ENCODE data around the gene PGM5.

Gene PGM5

DNA sequence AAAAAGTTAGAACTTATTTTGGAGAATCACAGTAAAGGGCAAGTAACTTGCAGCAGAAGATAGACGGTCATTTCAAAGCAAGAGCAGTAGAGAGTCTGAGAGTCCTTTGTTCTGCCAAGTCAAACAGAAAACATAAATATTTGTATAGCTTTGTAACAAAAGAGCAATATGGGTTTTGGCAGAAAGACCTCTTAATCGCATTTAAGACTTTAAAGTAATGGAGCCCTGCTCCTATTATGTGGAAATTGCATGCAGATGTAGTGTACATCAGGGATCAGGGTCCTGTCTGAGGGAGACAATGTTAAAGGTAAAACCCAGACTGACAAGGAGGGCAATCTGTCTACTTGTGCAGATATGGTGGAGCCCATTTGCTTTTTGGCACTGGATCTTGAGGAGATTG, 87.2 kb downstream of the PGM5 start:
- Histone ChIP-seq H3K27ac (ENCODE audit: low read depth, low read length) (no peak overlapping the region), H3K36me3 (ENCODE audit: insufficient read depth, low read length) (no peaks in the 10 kb centered on the region), H3K79me2 (ENCODE audit: control insufficient read depth, insufficient read depth, low read length, unreplicated experiment) (no peaks in the 10 kb centered on the region), H3K4me1 (ENCODE audit: control insufficient read depth, insufficient read depth, low read length, unreplicated experiment) (no peaks in the 10 kb centered on the region), H3K27me3 (ENCODE audit: insufficient read depth, low read length) (no peaks in the 10 kb centered on the region), H2AFZ (ENCODE audit: low read length, unreplicated experiment) (no peak overlapping the region), H3K4me3 (ENCODE audit: low read depth, low read length) (no peak overlapping the region)

DNA sequence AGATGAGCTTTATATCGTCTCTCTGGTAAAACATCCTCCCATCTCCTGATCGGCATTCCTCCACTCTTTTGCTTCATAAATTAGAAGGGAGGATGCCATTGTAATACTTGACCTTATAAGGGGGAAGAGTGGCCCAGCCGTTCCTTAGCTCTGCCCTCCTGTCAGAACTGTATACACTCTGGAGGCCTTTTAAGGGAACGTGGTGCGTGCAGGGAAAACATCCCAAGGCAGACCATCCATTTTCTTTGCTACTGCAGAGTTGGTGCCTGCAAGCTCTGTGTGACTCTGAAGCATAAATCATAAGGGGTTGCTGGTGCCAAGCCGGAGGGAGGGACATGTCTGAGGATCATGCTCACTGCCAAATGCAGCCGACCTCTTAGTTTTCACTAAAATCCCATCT, 90.4 kb downstream of the PGM5 start:
- Histone ChIP-seq H3K27ac (ENCODE audit: low read depth, low read length) (no peak overlapping the region), H2AFZ (ENCODE audit: low read length, unreplicated experiment) (no peak overlapping the region), H3K79me2 (ENCODE audit: control insufficient read depth, insufficient read depth, low read length, unreplicated experiment) (no peaks in the 10 kb centered on the region), H3K27me3 (ENCODE audit: insufficient read depth, low read length) (no peaks in the 10 kb centered on the region; the same call in 1 of the 2 replicates), H3K36me3 (ENCODE audit: insufficient read depth, low read length) (no peaks in the 10 kb centered on the region), H3K4me1 (ENCODE audit: control insufficient read depth, insufficient read depth, low read length, unreplicated experiment) (no peaks in the 10 kb centered on the region), H3K4me3 (ENCODE audit: low read depth, low read length) (no peak overlapping the region)

DNA sequence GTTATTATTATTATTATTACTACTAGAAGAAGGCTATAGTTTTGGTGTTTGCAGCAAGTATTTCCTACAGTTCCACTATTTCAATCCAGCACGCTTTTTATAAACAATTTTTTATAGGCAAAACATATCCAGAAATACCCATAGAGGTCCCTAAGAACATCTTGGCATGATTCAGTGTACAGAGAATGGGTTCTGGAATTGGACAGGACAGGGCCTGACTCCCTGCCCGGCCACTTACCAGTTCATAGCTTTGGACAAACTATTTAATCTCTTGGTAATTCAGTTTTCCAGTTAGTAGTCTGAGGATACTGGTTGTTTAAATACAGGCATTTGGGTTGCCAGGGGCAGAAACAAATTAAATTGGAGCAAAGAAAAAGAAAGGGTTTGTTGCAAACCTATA, 91.2 kb downstream of the PGM5 start:
- Histone ChIP-seq H3K4me1 (ENCODE audit: control insufficient read depth, insufficient read depth, low read length, unreplicated experiment) (no peaks in the 10 kb centered on the region), H2AFZ (ENCODE audit: low read length, unreplicated experiment) (no peak overlapping the region), H3K79me2 (ENCODE audit: control insufficient read depth, insufficient read depth, low read length, unreplicated experiment) (no peaks in the 10 kb centered on the region), H3K36me3 (ENCODE audit: insufficient read depth, low read length) (no peaks in the 10 kb centered on the region), H3K4me3 (ENCODE audit: low read depth, low read length) (no peak overlapping the region), H3K27ac (ENCODE audit: low read depth, low read length) (no peak overlapping the region), H3K27me3 (ENCODE audit: insufficient read depth, low read length) (no peaks in the 10 kb centered on the region; the same call in 1 of the 2 replicates)

DNA sequence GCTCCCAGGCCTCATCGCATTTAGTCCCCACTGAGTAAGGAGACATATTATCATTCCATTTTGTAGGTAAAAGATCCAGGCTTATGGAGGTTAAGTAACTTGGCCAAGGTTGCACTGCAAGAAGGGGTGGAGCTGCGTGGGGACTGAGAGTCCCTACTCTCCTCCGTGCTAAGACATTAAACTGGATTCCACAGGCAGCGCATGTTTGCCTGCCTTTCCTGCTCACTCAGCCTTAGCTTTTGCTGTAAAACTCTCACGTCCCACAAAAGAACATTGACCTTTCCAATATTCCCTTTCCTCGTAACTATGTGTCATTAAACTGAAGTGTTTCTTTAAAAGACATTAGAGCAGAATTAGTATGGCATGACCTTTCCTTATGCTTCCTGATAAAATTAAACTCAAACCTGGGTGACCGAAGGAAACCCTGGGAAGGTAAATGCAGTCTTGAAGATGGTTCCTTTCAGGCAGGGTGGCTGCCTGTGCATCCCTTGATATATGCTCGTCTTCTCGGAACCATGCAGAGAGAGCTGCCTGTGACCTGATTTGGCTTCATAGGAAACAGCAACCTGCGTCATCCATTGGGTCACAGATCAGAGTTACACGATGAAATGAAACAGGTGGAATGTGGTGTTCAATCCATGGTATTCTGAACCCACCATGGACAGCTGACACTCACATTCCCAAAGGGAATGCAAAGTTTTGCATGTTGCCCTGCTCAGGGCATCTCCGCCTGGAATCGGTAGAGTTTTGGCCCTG, 98.3 kb downstream of the PGM5 start:
- no peaks in the 10 kb centered on the region for H3K79me2 ChIP-seq (ENCODE audit: control insufficient read depth, insufficient read depth, low read length, unreplicated experiment)
- H2AFZ ChIP-seq (ENCODE audit: low read length, unreplicated experiment), result no peak overlapping the region
- no peaks in the 10 kb centered on the region for H3K4me1 ChIP-seq (ENCODE audit: control insufficient read depth, insufficient read depth, low read length, unreplicated experiment)
- H3K36me3 ChIP-seq (ENCODE audit: insufficient read depth, low read length), result no peaks in the 10 kb centered on the region
- H3K4me3 ChIP-seq (ENCODE audit: low read depth, low read length), result no peak overlapping the region
- H3K27ac ChIP-seq (ENCODE audit: low read depth, low read length), result no peak overlapping the region
- no peaks in the 10 kb centered on the region for H3K27me3 ChIP-seq (ENCODE audit: insufficient read depth, low read length)

DNA sequence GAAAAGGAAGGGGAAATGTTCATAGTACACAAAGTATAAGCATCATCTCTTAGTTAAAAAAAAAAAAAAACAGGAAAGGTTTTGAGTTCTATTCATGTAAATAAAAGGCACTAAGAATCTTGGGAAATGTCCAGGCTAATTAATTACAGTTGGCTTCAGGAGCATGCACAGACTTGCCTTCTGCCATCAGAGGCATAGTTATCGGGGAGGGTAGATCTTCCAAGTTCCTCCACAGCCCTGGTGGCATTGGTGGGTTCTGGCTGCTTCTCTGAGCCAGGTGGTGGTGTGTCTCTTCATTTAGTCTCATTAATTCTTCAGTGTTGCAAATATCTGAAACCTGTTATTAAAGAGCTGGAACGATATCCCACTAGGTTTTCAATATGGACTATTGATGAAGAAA, 99.0 kb downstream of the PGM5 start:
- H3K27me3 ChIP-seq (ENCODE audit: insufficient read depth, low read length), result no peaks in the 10 kb centered on the region
- H3K79me2 ChIP-seq (ENCODE audit: control insufficient read depth, insufficient read depth, low read length, unreplicated experiment), result no peaks in the 10 kb centered on the region
- no peak overlapping the region for H2AFZ ChIP-seq (ENCODE audit: low read length, unreplicated experiment)
- no peaks in the 10 kb centered on the region for H3K4me1 ChIP-seq (ENCODE audit: control insufficient read depth, insufficient read depth, low read length, unreplicated experiment)
- H3K4me3 ChIP-seq (ENCODE audit: low read depth, low read length), result no peak overlapping the region
- H3K27ac ChIP-seq (ENCODE audit: low read depth, low read length), result no peak overlapping the region
- no peaks in the 10 kb centered on the region for H3K36me3 ChIP-seq (ENCODE audit: insufficient read depth, low read length)

DNA sequence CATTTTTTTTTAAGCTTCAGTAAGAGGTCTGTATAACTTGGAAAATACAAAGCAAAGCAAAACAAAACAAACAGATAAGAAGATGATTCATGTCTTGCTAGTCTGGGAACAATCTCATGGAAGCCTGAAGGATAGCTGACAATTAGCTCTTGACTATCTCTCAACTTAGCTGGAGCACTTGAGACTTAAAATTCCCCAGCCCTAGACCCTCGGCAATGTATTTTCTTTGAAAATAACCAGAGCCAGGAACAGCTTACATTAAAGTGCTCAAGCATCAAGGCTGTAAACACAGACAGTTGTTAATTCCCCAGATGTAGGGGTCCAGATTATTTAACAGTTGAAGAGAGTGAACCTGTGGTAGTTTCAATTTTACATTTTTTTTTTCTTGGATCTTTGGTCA, 101.4 kb downstream of the PGM5 start:
- Histone ChIP-seq H3K4me3 (ENCODE audit: low read depth, low read length) (no peak overlapping the region), H3K27ac (ENCODE audit: low read depth, low read length) (no peak overlapping the region), H3K36me3 (ENCODE audit: insufficient read depth, low read length) (no peaks in the 10 kb centered on the region), H3K27me3 (ENCODE audit: insufficient read depth, low read length) (no peaks in the 10 kb centered on the region; the same call in 1 of the 2 replicates), H3K4me1 (ENCODE audit: control insufficient read depth, insufficient read depth, low read length, unreplicated experiment) (no peaks in the 10 kb centered on the region), H2AFZ (ENCODE audit: low read length, unreplicated experiment) (no peak overlapping the region), H3K79me2 (ENCODE audit: control insufficient read depth, insufficient read depth, low read length, unreplicated experiment) (no peaks in the 10 kb centered on the region)

DNA sequence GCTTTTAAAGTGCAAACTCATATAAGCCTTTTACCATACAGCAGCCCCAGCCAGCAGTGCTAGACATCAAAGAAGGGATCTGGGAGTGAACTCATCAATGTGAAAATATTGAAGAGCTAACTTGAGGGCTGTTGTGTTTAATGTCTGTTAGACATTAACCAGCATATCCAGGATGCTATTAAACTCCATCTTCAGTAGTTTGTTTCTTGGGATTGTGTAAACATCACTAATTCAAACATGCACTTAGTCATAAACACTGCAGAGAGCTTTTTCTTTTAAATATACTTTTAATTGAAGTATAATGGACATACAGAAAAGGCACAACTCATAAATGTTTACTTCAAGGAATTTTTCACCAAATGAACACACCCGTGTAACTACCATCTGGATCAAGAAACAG, 102.5 kb downstream of the PGM5 start:
- Histone ChIP-seq H3K36me3 (ENCODE audit: insufficient read depth, low read length) (no peaks in the 10 kb centered on the region), H3K4me3 (ENCODE audit: low read depth, low read length) (no peak overlapping the region), H3K27ac (ENCODE audit: low read depth, low read length) (no peak overlapping the region), H3K27me3 (ENCODE audit: insufficient read depth, low read length) (no peaks in the 10 kb centered on the region; the same call in 1 of the 2 replicates), H3K79me2 (ENCODE audit: control insufficient read depth, insufficient read depth, low read length, unreplicated experiment) (no peaks in the 10 kb centered on the region), H3K4me1 (ENCODE audit: control insufficient read depth, insufficient read depth, low read length, unreplicated experiment) (no peaks in the 10 kb centered on the region), H2AFZ (ENCODE audit: low read length, unreplicated experiment) (no peak overlapping the region)

DNA sequence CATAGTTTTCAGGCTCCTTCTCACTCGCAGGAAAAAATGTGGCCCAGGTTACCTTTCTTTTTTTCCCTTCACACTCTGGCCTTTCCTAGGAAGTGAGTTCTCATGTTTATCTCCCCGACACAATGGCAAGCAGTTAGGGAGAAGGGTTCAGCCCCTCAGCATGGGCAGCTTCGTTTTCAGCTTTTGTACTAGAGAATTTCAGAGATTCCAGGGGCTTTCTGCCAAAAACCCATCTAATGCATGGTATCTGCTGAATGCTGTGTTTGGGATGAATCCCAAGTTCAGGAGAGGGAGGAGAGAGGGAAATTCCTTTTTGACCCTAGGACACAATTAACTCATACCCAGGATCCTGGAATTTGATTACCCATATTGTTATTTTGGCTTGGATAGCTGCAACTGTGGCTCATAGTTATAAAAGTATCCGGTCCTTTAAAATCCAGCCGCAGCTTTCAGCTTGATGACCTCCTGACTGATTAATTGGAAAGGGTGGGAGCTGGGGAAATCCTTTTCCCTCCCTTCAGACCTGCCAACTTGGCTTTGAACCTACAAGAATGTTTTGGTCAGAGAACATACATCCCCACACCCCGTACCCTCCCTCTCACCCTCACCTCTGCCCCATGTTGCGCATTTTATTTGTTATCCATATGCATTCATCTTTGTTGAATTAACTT, 105.8 kb downstream of the PGM5 start:
- H2AFZ ChIP-seq (ENCODE audit: low read length, unreplicated experiment), result no peak overlapping the region
- H3K79me2 ChIP-seq (ENCODE audit: control insufficient read depth, insufficient read depth, low read length, unreplicated experiment), result no peaks in the 10 kb centered on the region
- no peaks in the 10 kb centered on the region for H3K36me3 ChIP-seq (ENCODE audit: insufficient read depth, low read length)
- H3K27me3 ChIP-seq (ENCODE audit: insufficient read depth, low read length), result no peaks in the 10 kb centered on the region; the same call in 1 of the 2 replicates
- no peak overlapping the region for H3K27ac ChIP-seq (ENCODE audit: low read depth, low read length)
- no peaks in the 10 kb centered on the region for H3K4me1 ChIP-seq (ENCODE audit: control insufficient read depth, insufficient read depth, low read length, unreplicated experiment)
- H3K4me3 ChIP-seq (ENCODE audit: low read depth, low read length), result no peak overlapping the region

DNA sequence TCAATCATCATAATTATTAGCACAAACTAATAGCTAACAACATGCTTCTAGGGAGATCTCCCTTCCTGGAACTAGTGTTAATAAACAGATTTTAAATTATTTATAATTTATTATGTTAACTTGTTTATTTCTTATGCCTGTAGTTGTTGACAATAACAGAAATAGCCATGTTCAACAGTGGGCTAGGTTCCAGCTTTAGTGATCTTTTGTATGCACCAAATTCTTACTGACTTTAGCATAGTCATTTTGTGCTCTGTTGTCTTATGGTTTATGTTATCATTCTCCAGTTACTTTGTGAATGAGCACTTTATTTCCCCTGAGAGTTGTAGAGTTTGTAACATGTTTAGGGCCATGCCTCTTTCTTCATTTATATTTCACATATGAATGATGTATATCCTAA, 113.7 kb downstream of the PGM5 start:
- H3K27ac ChIP-seq (ENCODE audit: low read depth, low read length), result no peak overlapping the region
- H2AFZ ChIP-seq (ENCODE audit: low read length, unreplicated experiment), result no peak overlapping the region
- no peaks in the 10 kb centered on the region for H3K36me3 ChIP-seq (ENCODE audit: insufficient read depth, low read length)
- H3K4me1 ChIP-seq (ENCODE audit: control insufficient read depth, insufficient read depth, low read length, unreplicated experiment), result no peaks in the 10 kb centered on the region
- H3K4me3 ChIP-seq (ENCODE audit: low read depth, low read length), result no peak overlapping the region
- no peaks in the 10 kb centered on the region for H3K79me2 ChIP-seq (ENCODE audit: control insufficient read depth, insufficient read depth, low read length, unreplicated experiment)
- no peaks in the 10 kb centered on the region for H3K27me3 ChIP-seq (ENCODE audit: insufficient read depth, low read length)

DNA sequence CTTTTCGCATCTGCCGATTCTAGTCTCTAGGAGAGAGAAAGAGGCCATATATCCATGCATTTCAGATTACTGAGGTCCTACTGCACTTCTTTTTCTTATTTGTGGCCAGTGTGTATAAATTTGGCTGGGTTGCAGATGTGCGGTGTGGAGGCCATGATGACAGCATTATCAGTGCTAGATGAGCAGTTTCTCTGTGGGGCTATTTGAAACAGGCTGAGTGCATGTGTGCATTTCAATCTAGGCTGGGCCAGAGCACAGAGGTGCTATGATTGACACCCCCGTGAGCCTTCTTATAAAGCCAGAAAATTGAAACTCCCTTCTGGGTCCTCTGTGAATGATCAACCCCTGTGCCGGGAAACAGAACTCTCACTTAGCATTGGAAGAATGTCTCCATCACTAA, 114.2 kb downstream of the PGM5 start:
- Histone ChIP-seq H3K4me3 (ENCODE audit: low read depth, low read length) (no peak overlapping the region), H2AFZ (ENCODE audit: low read length, unreplicated experiment) (no peak overlapping the region), H3K27ac (ENCODE audit: low read depth, low read length) (no peak overlapping the region), H3K36me3 (ENCODE audit: insufficient read depth, low read length) (no peaks in the 10 kb centered on the region), H3K79me2 (ENCODE audit: control insufficient read depth, insufficient read depth, low read length, unreplicated experiment) (no peaks in the 10 kb centered on the region), H3K4me1 (ENCODE audit: control insufficient read depth, insufficient read depth, low read length, unreplicated experiment) (no peaks in the 10 kb centered on the region), H3K27me3 (ENCODE audit: insufficient read depth, low read length) (no peaks in the 10 kb centered on the region)

DNA sequence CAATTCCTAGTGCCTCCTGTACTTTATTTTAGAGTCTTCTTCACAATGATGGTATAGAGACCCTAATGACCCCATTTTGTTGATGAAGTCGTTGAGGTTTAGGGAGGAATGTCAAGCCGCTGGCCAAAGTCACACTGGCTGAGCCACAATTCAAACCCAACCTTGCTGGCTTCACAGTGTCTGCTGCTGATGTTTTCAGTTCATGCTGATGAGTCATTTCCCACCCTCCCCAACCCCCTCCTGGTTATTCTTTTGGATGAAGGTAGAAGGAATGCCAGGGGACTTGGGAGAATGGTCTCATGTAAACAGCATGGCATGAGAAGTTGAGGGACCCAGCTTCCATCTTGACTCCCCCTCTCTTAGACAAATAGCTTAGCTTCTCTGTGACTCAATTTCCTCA, 115.7 kb downstream of the PGM5 start:
- no peak overlapping the region for H3K4me3 ChIP-seq (ENCODE audit: low read depth, low read length)
- no peaks in the 10 kb centered on the region for H3K4me1 ChIP-seq (ENCODE audit: control insufficient read depth, insufficient read depth, low read length, unreplicated experiment)
- H3K27me3 ChIP-seq (ENCODE audit: insufficient read depth, low read length), result no peaks in the 10 kb centered on the region
- no peaks in the 10 kb centered on the region for H3K79me2 ChIP-seq (ENCODE audit: control insufficient read depth, insufficient read depth, low read length, unreplicated experiment)
- H2AFZ ChIP-seq (ENCODE audit: low read length, unreplicated experiment), result no peak overlapping the region
- H3K36me3 ChIP-seq (ENCODE audit: insufficient read depth, low read length), result no peaks in the 10 kb centered on the region
- H3K27ac ChIP-seq (ENCODE audit: low read depth, low read length), result no peak overlapping the region
